IgD-negative memory B cell (primary cell): Measurements from ENCODE around the gene CENPP. TPM values are rescaled to one million over a fixed set of nuclear protein-coding genes. Genes with fewer than 3 reads are reported as not detected.
A peak's percentile ranks its signal among the peaks of the same experiment; 100 is the strongest.
"Not testable (repeated sequence)": the region's sequence is repeated elsewhere in the genome, so short reads cannot be mapped to it uniquely, and the experiment has no call there.

Experiments used
- H3K27ac Mint-ChIP-seq, 3 donors: one replicate each; pipeline ENCODE4 v1.8.0; 2020 to 2022; ENCODE audit warnings: mild to moderate bottlenecking in 3 of 3, mixed read lengths in 3 of 3, moderate library complexity in 1 of 3
- H3K27me3 Mint-ChIP-seq: one replicate; pipeline ENCODE4 v1.8.0; 2021; ENCODE audit warnings: mixed read lengths
- H3K36me3 Mint-ChIP-seq: one replicate; pipeline ENCODE4 v1.8.0; 2020; ENCODE audit warnings: mild to moderate bottlenecking, mixed read lengths
- H3K4me1 Mint-ChIP-seq, 3 donors: one replicate each; pipeline ENCODE4 v1.8.0; 2020 to 2022; ENCODE audit warnings: mixed read lengths in 3 of 3, mild to moderate bottlenecking in 1 of 3
- H3K4me3 Mint-ChIP-seq, 4 donors: one replicate each; pipeline ENCODE4 v1.8.0; 2020 to 2022; ENCODE audit warnings: mild to moderate bottlenecking in 4 of 4, mixed read lengths in 4 of 4, moderate library complexity in 3 of 4
- H3K9me3 Mint-ChIP-seq, 3 donors: one replicate each; pipeline ENCODE4 v1.8.0; 2020 to 2021; ENCODE audit warnings: mixed read lengths in 3 of 3, mild to moderate bottlenecking in 1 of 3
- polyA plus RNA-seq: library from polyadenylated mRNA; unstranded; fragments of 300-500 nt; fragmentation: Illumina TruSeq; gene quantifications from one replicate; pipeline ENCODE4 v1.2.3, GENCODE V29; 2021

CENPP gene
- polyA plus RNA-seq, 1 donor from 2014 or later: 1.9 TPM

DNA sequence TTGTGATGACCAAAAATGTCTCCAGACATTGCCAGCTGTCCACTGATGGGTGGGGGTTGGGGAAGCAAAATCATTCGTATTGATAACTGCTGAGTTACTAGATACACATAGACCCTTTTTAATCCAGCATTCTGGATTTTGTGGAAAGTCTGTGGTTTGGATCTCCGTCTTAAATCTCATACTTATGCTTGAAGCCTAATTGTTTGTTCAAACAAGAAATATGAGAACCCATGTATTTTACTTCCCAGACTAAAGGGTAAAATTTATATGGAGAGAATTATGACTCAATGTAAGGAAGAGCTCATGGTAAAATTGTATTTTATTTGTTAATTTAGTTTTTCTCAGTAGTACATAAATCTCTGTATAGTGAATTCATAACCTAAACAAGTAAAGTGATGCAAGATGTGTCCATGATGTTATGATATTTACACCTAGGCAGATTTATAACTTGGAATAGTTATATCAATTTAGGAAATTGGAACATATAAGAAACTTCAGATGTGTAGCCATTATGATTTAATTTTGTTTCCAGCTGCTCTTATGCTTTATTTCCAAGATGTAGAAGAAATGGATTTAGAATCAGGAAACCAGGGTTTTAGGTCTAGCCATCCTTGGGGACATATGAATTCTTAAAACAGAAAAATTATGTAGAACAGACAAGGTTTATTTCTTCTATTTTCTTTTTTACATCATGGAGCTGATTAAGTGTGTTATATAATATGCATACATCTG is 83.2 kb downstream of the CENPP start:
- Mint-ChIP-seq H3K27me3 (no peaks in the 10 kb centered on the region), H3K36me3 (peaks cover 4% of the 10 kb centered on the region), H3K4me3 (no peak overlapping the region), H3K4me1 (peaks cover 12 to 16% (median 12%) of the 10 kb centered on the region in 3 donors), H3K9me3 (peaks cover 0 to 4% (median 0%) of the 10 kb centered on the region in 3 donors), H3K27ac (peak overlapping the region in 1 of 3 donors; percentile 85)

DNA sequence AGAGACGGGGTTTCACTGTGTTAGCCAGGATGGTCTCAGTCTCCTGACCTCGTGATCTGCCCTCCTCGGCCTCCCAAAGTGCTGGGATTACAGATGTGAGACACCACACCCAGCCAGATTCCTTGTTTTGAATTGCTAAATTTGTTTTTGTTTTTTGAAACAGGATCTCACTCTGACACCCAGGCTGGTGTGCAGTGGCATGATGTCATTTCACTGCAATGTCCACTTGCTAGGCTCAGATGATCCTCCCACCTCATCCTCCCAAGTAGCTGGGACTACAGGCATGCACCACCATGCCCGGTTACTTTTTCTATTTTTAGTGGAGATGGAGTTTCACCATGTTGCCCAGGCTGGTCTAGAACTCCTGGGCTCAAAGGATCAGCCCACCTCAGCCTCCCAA is 85.4 kb downstream of the CENPP start:
- not testable (repeated sequence) for H3K9me3 Mint-ChIP-seq, H3K4me3 Mint-ChIP-seq, H3K27ac Mint-ChIP-seq, H3K36me3 Mint-ChIP-seq, H3K27me3 Mint-ChIP-seq
- H3K4me1 Mint-ChIP-seq: peaks cover 12 to 18% (median 15%) of the 10 kb centered on the region in 3 donors

- Mint-ChIP-seq H3K4me3 (no peak overlapping the region), H3K27me3 (no peaks in the 10 kb centered on the region), H3K36me3 (peaks cover 4% of the 10 kb centered on the region), H3K4me1 (peaks cover 5 to 7% (median 6%) of the 10 kb centered on the region in 3 donors), H3K27ac (no peak overlapping the region), H3K9me3 (peaks cover 0 to 4% (median 0%) of the 10 kb centered on the region in 3 donors)
Observed at GRCh38 chr9:92414566-92414965, 88.8 kb downstream of the CENPP start.

DNA sequence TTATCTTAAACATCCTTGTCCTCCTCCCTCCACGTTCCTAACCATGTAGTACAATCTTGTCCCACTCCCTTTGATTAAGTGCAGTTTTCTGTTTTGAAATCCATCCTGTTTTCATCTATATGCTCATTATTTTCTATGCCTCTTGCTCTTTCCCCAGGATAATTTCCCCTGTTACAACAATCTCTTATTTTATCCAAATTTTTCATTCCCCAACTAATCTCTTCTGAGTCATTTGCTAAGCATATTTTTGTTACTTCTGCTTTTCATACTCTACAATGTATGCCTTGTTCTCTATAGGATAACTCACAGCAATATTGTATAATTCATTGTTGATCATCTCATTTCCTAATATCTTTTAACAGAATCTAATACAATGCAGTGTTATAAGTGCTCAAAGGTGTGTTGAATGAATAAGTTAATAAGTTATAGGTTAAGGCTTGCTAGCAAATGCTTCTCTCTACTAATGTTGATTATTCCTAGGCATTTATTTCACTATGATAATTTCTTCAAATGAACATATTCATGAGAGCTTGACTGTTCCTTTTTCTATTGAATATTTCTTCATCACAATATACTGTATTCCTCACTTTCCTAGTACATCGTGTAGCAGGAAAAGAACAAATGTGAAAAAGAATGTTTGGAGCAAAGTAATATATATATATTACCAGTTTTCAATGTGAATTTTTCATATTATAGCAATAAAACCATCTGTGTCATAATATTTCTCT is 97.0 kb downstream of the CENPP start:
- Mint-ChIP-seq H3K27me3 (no peaks in the 10 kb centered on the region), H3K27ac (no peak overlapping the region), H3K4me1 (no peaks in the 10 kb centered on the region), H3K4me3 (no peak overlapping the region), H3K9me3 (no peaks in the 10 kb centered on the region), H3K36me3 (peaks cover 4% of the 10 kb centered on the region)

DNA sequence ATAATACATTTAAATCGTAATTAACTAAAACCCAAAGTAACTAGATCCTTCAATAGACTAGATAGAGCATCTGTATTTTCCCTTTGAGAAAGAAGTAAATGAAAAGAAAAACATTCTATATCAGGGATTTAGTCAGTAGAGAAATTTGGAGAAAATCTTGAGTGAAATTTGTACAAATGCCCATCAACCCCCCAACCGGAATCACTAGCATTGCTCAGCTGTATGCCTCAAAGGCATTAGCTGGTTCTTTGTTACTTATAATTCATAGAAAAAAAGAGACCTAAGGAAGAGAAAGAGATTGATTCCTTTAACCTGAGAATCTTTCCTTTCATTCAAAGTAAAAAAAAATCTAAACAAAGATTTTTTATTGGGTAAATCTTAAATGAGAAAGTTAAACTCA is 97.9 kb downstream of the CENPP start:
- Mint-ChIP-seq H3K36me3 (peaks cover 4% of the 10 kb centered on the region), H3K4me1 (no peaks in the 10 kb centered on the region), H3K4me3 (no peak overlapping the region), H3K27me3 (no peaks in the 10 kb centered on the region), H3K27ac (no peak overlapping the region), H3K9me3 (no peaks in the 10 kb centered on the region)

GRCh38 chr9:92424340-92424739 is 98.6 kb downstream of the CENPP start, which contains the start of gene OMD:
Gene OMD, minus strand, starts transcription at chr9:92424471. Its CDS starts 6,913 bp downstream, at chr9:92417558.
- no peak within 1 kb of the TSS for H3K27ac Mint-ChIP-seq
- H3K27me3 Mint-ChIP-seq: no peaks in the 10 kb centered on the region
- no peaks in the 10 kb centered on the region for H3K9me3 Mint-ChIP-seq
- no peak within 1 kb of the TSS for H3K4me3 Mint-ChIP-seq
- H3K36me3 Mint-ChIP-seq: peaks cover 4% of the 10 kb centered on the region
- no peaks in the 10 kb centered on the region for H3K4me1 Mint-ChIP-seq

DNA sequence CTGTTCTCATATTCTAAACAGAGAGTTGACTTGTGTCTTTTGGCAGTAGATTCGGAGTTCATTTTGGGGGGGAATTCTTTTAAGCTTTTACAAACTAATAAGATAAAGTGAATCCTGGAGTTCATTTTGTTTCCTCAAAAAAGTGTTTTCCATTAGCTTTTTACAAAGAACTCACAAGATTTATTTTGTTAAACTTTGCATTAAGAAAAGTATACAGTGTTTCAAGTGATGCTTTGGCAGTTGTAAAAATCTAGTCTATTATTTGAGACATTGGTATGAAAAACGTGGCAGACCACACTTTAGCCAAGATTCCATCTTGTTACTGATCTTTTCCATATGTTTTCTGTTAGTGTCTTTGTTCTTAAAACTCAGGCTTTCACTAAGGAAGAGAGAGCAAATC is 99.7 kb downstream of the CENPP start:
- Mint-ChIP-seq H3K27ac (no peak overlapping the region), H3K27me3 (no peaks in the 10 kb centered on the region), H3K4me1 (no peaks in the 10 kb centered on the region), H3K4me3 (no peak overlapping the region), H3K9me3 (no peaks in the 10 kb centered on the region), H3K36me3 (peaks cover 3% of the 10 kb centered on the region)

DNA sequence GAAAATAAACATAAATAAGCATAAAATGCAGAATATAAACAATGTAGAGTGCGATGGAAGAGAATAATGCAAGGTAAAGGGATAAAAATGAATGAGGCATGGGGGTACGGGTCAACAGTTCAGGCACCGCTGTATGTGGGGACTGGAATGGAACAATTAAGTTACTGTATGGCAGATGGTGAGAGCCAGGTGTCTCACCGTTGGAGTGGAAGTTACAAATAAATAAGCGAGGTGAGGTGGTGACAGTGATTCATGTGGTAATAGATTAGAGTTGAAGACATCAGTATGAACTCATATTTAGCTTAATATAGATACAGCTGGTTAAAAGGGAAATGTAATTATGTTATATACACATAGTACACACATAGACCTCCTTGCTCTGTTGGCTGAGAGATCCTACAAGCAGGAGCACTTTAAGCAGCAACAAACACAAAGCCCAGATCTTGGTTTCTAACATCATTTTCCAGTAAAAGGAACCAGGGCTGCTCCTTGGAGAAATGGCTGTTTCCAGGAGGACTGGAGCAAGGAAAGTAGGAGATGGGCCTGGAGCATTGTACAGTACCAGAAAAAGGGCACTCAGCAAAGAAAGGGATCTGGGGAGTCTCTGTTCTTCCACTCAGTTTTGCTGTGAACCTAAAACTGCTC is 100.9 kb downstream of the CENPP start:
- Mint-ChIP-seq H3K4me3 (no peak overlapping the region), H3K27me3 (no peaks in the 10 kb centered on the region), H3K9me3 (no peaks in the 10 kb centered on the region), H3K36me3 (peaks cover 3% of the 10 kb centered on the region), H3K27ac (no peak overlapping the region), H3K4me1 (no peaks in the 10 kb centered on the region)

GRCh38 chr9:92429836-92430235 is 104.1 kb downstream of the CENPP start:
- Mint-ChIP-seq H3K27ac (no peak overlapping the region), H3K27me3 (no peaks in the 10 kb centered on the region)

GRCh38 chr9:92432350-92432749 is 106.6 kb downstream of the CENPP start:
- peaks cover 3% of the 10 kb centered on the region for H3K36me3 Mint-ChIP-seq

More at GRCh38 chr9:92429836-92430235, 104.1 kb downstream of the CENPP start:
- no peak overlapping the region for H3K4me3 Mint-ChIP-seq
- H3K4me1 Mint-ChIP-seq: no peaks in the 10 kb centered on the region
- no peaks in the 10 kb centered on the region for H3K9me3 Mint-ChIP-seq
- peaks cover 5% of the 10 kb centered on the region for H3K36me3 Mint-ChIP-seq

GRCh38 chr9:92432972-92433548 is 107.3 kb downstream of the CENPP start:
- Mint-ChIP-seq H3K4me3 (no peak overlapping the region), H3K27me3 (no peaks in the 10 kb centered on the region), H3K36me3 (peaks cover 3% of the 10 kb centered on the region)

More at GRCh38 chr9:92432350-92432749, 106.6 kb downstream of the CENPP start:
- no peaks in the 10 kb centered on the region for H3K4me1 Mint-ChIP-seq
- H3K4me3 Mint-ChIP-seq: no peak overlapping the region
- no peaks in the 10 kb centered on the region for H3K27me3 Mint-ChIP-seq
- no peaks in the 10 kb centered on the region for H3K9me3 Mint-ChIP-seq
- no peak overlapping the region for H3K27ac Mint-ChIP-seq

DNA sequence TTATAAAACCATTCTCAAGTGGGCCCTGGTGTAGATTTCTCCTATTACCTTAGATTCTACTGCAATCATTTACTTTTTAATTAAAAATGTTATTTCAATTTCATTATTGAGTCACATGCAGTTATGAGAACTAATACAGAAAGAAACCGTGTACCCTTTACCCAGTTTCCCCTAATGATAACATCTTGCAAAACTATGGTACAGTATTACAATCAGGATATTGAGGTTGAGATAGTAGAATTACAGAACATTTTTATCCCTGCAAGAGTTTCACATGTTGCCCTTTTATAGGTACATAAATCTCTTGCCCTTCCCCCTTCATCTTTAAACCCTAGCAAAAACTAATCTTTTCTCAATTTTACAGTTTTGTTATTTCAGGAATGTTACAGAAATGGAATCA is 109.5 kb downstream of the CENPP start:
- Mint-ChIP-seq H3K36me3 (peaks cover 3% of the 10 kb centered on the region), H3K4me1 (no peaks in the 10 kb centered on the region), H3K27me3 (no peaks in the 10 kb centered on the region), H3K27ac (no peak overlapping the region), H3K9me3 (no peaks in the 10 kb centered on the region), H3K4me3 (no peak overlapping the region)

More at GRCh38 chr9:92432972-92433548, 107.3 kb downstream of the CENPP start:
- H3K9me3 Mint-ChIP-seq: no peaks in the 10 kb centered on the region
- H3K4me1 Mint-ChIP-seq: no peaks in the 10 kb centered on the region
- H3K27ac Mint-ChIP-seq: no peak overlapping the region

DNA sequence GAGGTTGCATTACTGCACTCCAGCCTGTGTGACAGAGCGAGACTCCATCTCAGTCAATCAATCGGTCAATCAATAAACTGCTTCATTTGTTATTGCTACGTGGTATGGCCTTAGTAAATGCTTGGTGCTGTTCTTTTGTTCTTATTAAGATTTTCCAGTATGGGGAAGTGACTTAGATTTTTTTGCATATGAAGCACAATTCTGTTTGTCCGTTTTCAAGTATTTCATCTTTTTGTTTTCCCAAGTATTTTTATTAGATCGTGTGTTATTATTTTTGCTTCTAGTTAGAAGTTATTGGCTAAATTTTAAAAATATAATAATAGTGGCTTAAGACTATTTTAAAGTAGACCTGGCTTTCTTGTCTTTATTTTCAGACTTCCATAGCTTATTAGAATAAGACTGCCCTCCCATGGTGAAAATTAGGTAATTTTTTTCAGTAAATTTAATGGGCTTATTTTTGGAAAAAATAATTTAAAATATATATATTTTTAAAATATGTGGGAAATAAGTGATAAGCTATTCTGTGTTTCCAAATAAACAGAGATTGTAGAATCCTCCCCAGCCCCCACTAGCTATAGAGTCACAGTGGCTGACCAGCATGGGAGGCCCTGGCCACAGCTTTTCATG is 113.3 kb downstream of the CENPP start:
- Mint-ChIP-seq H3K4me1 (peaks cover 0 to 2% (median 2%) of the 10 kb centered on the region in 3 donors), H3K9me3 (no peaks in the 10 kb centered on the region)

GRCh38 chr9:92439921-92440750 is 114.4 kb downstream of the CENPP start:
- no peaks in the 10 kb centered on the region for H3K9me3 Mint-ChIP-seq
- no peak overlapping the region for H3K27ac Mint-ChIP-seq
- H3K4me1 Mint-ChIP-seq: peaks cover 0 to 2% (median 2%) of the 10 kb centered on the region in 3 donors
- H3K4me3 Mint-ChIP-seq: no peak overlapping the region
- H3K27me3 Mint-ChIP-seq: no peaks in the 10 kb centered on the region
- no peaks in the 10 kb centered on the region for H3K36me3 Mint-ChIP-seq

More for the DNA sequence above, 113.3 kb downstream of the CENPP start:
- no peak overlapping the region for H3K27ac Mint-ChIP-seq
- H3K27me3 Mint-ChIP-seq: no peaks in the 10 kb centered on the region
- no peaks in the 10 kb centered on the region for H3K36me3 Mint-ChIP-seq
- H3K4me3 Mint-ChIP-seq: no peak overlapping the region
